Measurements from ENCODE around the gene KLF13.

KLF13 gene

GRCh38 chr15:31332020-31332680 lies 5.5 kb downstream of the KLF13 start:
- DNase-seq (ENCODE audit: low spot score): no peak

- no peak for DNase-seq (ENCODE audit: low spot score)
Measured at GRCh38 chr15:31332681-31333071, 6.0 kb downstream of the KLF13 start.

- no peak for DNase-seq (ENCODE audit: low spot score)
Measured at GRCh38 chr15:31333119-31333518, 6.5 kb downstream of the KLF13 start.

- no peak for DNase-seq (ENCODE audit: low spot score)
Measured at GRCh38 chr15:31333820-31334219, 7.2 kb downstream of the KLF13 start.

GRCh38 chr15:31335989-31336592 lies 9.5 kb downstream of the KLF13 start:
- no peak for DNase-seq (ENCODE audit: low spot score)

- DNase-seq (ENCODE audit: low spot score): no peak
Measured at GRCh38 chr15:31336593-31337295, 10.1 kb downstream of the KLF13 start.

- DNase-seq (ENCODE audit: low spot score): no peak
Measured at GRCh38 chr15:31337352-31338031, 10.9 kb downstream of the KLF13 start.

- no peak for DNase-seq (ENCODE audit: low spot score)
Measured at GRCh38 chr15:31338318-31338878, 11.8 kb downstream of the KLF13 start.

GRCh38 chr15:31338879-31339557 lies 12.4 kb downstream of the KLF13 start:
- DNase-seq (ENCODE audit: low spot score): peak; percentile 83

- DNase-seq (ENCODE audit: low spot score): no peak
Measured at GRCh38 chr15:31339558-31339895, 12.9 kb downstream of the KLF13 start.

GRCh38 chr15:31340047-31340446 lies 13.4 kb downstream of the KLF13 start:
- no peak for DNase-seq (ENCODE audit: low spot score)

- DNase-seq (ENCODE audit: low spot score): no peak
Measured at GRCh38 chr15:31340592-31340991, 14.0 kb downstream of the KLF13 start.

- no peak for DNase-seq (ENCODE audit: low spot score)
Measured at GRCh38 chr15:31341071-31341470, 14.4 kb downstream of the KLF13 start.

- no peak for DNase-seq (ENCODE audit: low spot score)
Measured at GRCh38 chr15:31341496-31342195, 15.0 kb downstream of the KLF13 start.

GRCh38 chr15:31342381-31342780 lies 15.7 kb downstream of the KLF13 start:
- no peak for DNase-seq (ENCODE audit: low spot score)

- no peak for DNase-seq (ENCODE audit: low spot score)
Measured at GRCh38 chr15:31342781-31343626, 16.4 kb downstream of the KLF13 start.

- DNase-seq (ENCODE audit: low spot score): no peak
Measured at GRCh38 chr15:31343831-31344230, 17.2 kb downstream of the KLF13 start.

- DNase-seq (ENCODE audit: low spot score): no peak
Measured at GRCh38 chr15:31344266-31344665, 17.6 kb downstream of the KLF13 start.

GRCh38 chr15:31344823-31345605 lies 18.4 kb downstream of the KLF13 start:
- DNase-seq (ENCODE audit: low spot score): peak; percentile 37

Data from GM03348 (cell line).